Fibroblast of pulmonary artery (primary cell): ENCODE results near the gene VEPH1.

Experiments used
- DNase-seq: peaks from one replicate; pipeline ENCODE4 v3.0.0-alpha.2; 2010; ENCODE audit warnings: low read depth
- H3K4me3 ChIP-seq: replicated peaks from 2 replicates; pipeline ENCODE4 v1.5.1; 2011; ENCODE audit warnings: low read depth, mild to moderate bottlenecking, control low read depth, low read length, moderate library complexity
- CTCF ChIP-seq: IDR thresholded peaks from 2 replicates; pipeline ENCODE4 v1.5.1; 2011; ENCODE audit warnings: mild to moderate bottlenecking, control low read depth, low read length, inconsistent platforms; ENCODE audit errors: missing control alignments

Gene VEPH1

GRCh38 chr3:157423337-157423736 is 79.9 kb downstream of the VEPH1 start:
- no peak for TF ChIP-seq CTCF
- DNase-seq, result peak; percentile 24
- H3K4me3 ChIP-seq, result no peak overlapping the region

GRCh38 chr3:157420606-157421130 is 82.5 kb downstream of the VEPH1 start:
- H3K4me3 ChIP-seq, result no peak overlapping the region
- TF ChIP-seq CTCF, result no peak
- no peak for DNase-seq

GRCh38 chr3:157418104-157418503 is 85.1 kb downstream of the VEPH1 start:
- no peak for TF ChIP-seq CTCF
- H3K4me3 ChIP-seq, result no peak overlapping the region
- no peak for DNase-seq

- peak; percentile 35 for DNase-seq
- TF ChIP-seq CTCF, result no peak
- H3K4me3 ChIP-seq, result no peak overlapping the region
Observed at GRCh38 chr3:157417247-157417646, 86.0 kb downstream of the VEPH1 start.

GRCh38 chr3:157416347-157417087 is 86.7 kb downstream of the VEPH1 start:
- TF ChIP-seq CTCF, result no peak
- DNase-seq, result no peak
- H3K4me3 ChIP-seq, result no peak overlapping the region

GRCh38 chr3:157414861-157415260 is 88.4 kb downstream of the VEPH1 start:
- no peak for DNase-seq
- H3K4me3 ChIP-seq, result no peak overlapping the region
- TF ChIP-seq CTCF, result no peak

- DNase-seq, result no peak
- TF ChIP-seq CTCF, result no peak
- H3K4me3 ChIP-seq, result no peak overlapping the region
Observed at GRCh38 chr3:157412323-157412855, 90.8 kb downstream of the VEPH1 start.
